GM23248 (cell line): Measurements from ENCODE around the gene UBALD1. TPM values are rescaled to one million over a fixed set of nuclear protein-coding genes. Genes with fewer than 3 reads are reported as not detected.

Experiments used
- DNase-seq: peaks from one replicate; pipeline ENCODE4 v3.0.0-alpha.2; 2015
- H2AFZ ChIP-seq: fragments of 200-600 bp; sonication (generic); 2 replicates; pipeline ENCODE4 v1.6.1; 2016; ENCODE audit warnings: antibody characterized with exemption
- H3F3A ChIP-seq: fragments of 200-600 bp; sonication (generic); 2 replicates; pipeline ENCODE4 v1.6.1; 2016; ENCODE audit warnings: mild to moderate bottlenecking, antibody characterized with exemption, mixed run types; ENCODE audit not compliant: insufficient read depth
- H3K27ac ChIP-seq: fragments of 200-600 bp; sonication (generic); 2 replicates; pipeline ENCODE4 v1.5.1; 2016; ENCODE audit warnings: mild to moderate bottlenecking
- H3K27me3 ChIP-seq: fragments of 200-600 bp; sonication (generic); replicated peaks from 2 replicates; pipeline ENCODE4 v1.6.1; 2016; ENCODE audit warnings: mild to moderate bottlenecking; ENCODE audit not compliant: insufficient read depth
- H3K36me3 ChIP-seq: fragments of 200-600 bp; sonication (generic); 2 replicates; pipeline ENCODE4 v1.6.1; 2016; ENCODE audit warnings: low read depth, mild to moderate bottlenecking
- H3K4me1 ChIP-seq: fragments of 200-600 bp; sonication (generic); 2 replicates; pipeline ENCODE4 v1.6.1; 2016; ENCODE audit warnings: mild to moderate bottlenecking; ENCODE audit not compliant: insufficient read depth
- H3K4me2 ChIP-seq: fragments of 200-600 bp; sonication (generic); one replicate; pipeline ENCODE4 v1.6.1; 2016; ENCODE audit warnings: mild to moderate bottlenecking; ENCODE audit not compliant: unreplicated experiment
- H3K4me3 ChIP-seq: fragments of 200-600 bp; sonication (generic); 2 replicates; pipeline ENCODE4 v1.5.1; 2016; ENCODE audit warnings: mild to moderate bottlenecking
- H3K79me2 ChIP-seq: fragments of 200-600 bp; sonication (generic); 2 replicates; pipeline ENCODE4 v1.6.1; 2016; ENCODE audit warnings: mild to moderate bottlenecking; ENCODE audit not compliant: insufficient read depth
- H3K9ac ChIP-seq: fragments of 200-600 bp; sonication (generic); 2 replicates; pipeline ENCODE4 v1.6.1; 2016; ENCODE audit warnings: mild to moderate bottlenecking
- H3K9me2 ChIP-seq: fragments of 200-600 bp; sonication (generic); 2 replicates; pipeline ENCODE4 v1.6.1; 2016; ENCODE audit warnings: mixed run types, mild to moderate bottlenecking, moderate library complexity; ENCODE audit not compliant: insufficient read depth
- H3K9me3 ChIP-seq: fragments of 200-600 bp; sonication (generic); one replicate; pipeline ENCODE4 v1.6.1; 2017; ENCODE audit warnings: low read depth
- H4K20me1 ChIP-seq: fragments of 200-600 bp; sonication (generic); 2 replicates; pipeline ENCODE4 v1.6.0; 2016; ENCODE audit not compliant: insufficient read depth
- EZH2 ChIP-seq: fragments of 200-600 bp; sonication (generic); IDR thresholded peaks from 2 replicates; pipeline ENCODE4 v1.6.1; 2018; ENCODE audit warnings: antibody characterized with exemption, mild to moderate bottlenecking; ENCODE audit not compliant: insufficient read depth, poor library complexity, severe bottlenecking
- EZH2phosphoT487 ChIP-seq: fragments of 200-600 bp; sonication (generic); IDR thresholded peaks from 2 replicates; pipeline ENCODE4 v1.6.1; 2018; ENCODE audit warnings: antibody characterized with exemption, moderate library complexity, mild to moderate bottlenecking, low read depth; ENCODE audit not compliant: insufficient read depth
- WGBS, 2 experiments: methylation state at CpG; one replicate each; pipeline ENCODE4 v1.1.6; 2015 to 2017; ENCODE audit warnings: low lambda C conversion rate in 2 of 2, low coverage in 1 of 2; ENCODE audit errors: missing lambda C conversion rate in 2 of 2; 5-methylcytosine and 5-hydroxymethylcytosine counted together
- in situ Hi-C: fragments of 300-500 bp; cut with MboI; formaldehyde crosslinking; loops from 2 replicates; pipeline ENCODE4 v1.15.0; 2020
- polyA plus RNA-seq: library from polyadenylated mRNA; unstranded; fragments of >200 nt; fragmentation: Nextera tagmentation; extraction: Ambion mirVana; gene quantifications from 2 replicates; pipeline ENCODE4 v1.2.1, GENCODE V29; 2016
- total RNA-seq: library from RNA; depleted of rRNA; stranded (reverse); fragments of >200 nt; shearing (Covaris generic); gene quantifications from 2 replicates; pipeline ENCODE4 v1.2.3, GENCODE V29; 2014

Gene UBALD1
- total and polyA plus RNA-seq, 2 experiments from 2014 or later, result 10.3 to 17.4 TPM

GRCh38 chr16:4599037-4599436 lies 15.7 kb downstream of the UBALD1 start:
- Histone ChIP-seq H4K20me1 (no peaks in the 10 kb centered on the region), H3K4me2 (no peak overlapping the region), H3K4me1 (no peaks in the 10 kb centered on the region), H3K36me3 (no peaks in the 10 kb centered on the region), H2AFZ (no peak overlapping the region), H3K27me3 (peaks cover 11% of the 10 kb centered on the region; the same call in 1 of the 2 replicates), H3K9ac (no peak overlapping the region), H3K79me2 (no peaks in the 10 kb centered on the region), H3K9me3 (no peaks in the 10 kb centered on the region), H3K9me2 (no peaks in the 10 kb centered on the region), H3K27ac (no peak overlapping the region), H3K4me3 (no peak overlapping the region), H3F3A (no peaks in the 10 kb centered on the region)
- in situ Hi-C loops, result no loop called here
- 91 to 92% methylated on average over 8 to 10 of the region's 10 CpGs for WGBS, 2 experiments
- TF ChIP-seq EZH2 (no peak), EZH2phosphoT487 (no peak)
- no peak for DNase-seq

- H3K4me1 ChIP-seq, result no peaks in the 10 kb centered on the region
- no peaks in the 10 kb centered on the region for H3K79me2 ChIP-seq
- no peak overlapping the region for H2AFZ ChIP-seq
- no peak overlapping the region for H3K27ac ChIP-seq
- no peaks in the 10 kb centered on the region for H3F3A ChIP-seq
- no peak overlapping the region for H3K4me3 ChIP-seq
- no peak overlapping the region for H3K4me2 ChIP-seq
- no peak for DNase-seq
- H3K27me3 ChIP-seq, result peaks cover 11% of the 10 kb centered on the region; the same call in 1 of the 2 replicates
- no peaks in the 10 kb centered on the region for H4K20me1 ChIP-seq
- TF ChIP-seq EZH2 (no peak), EZH2phosphoT487 (no peak)
- no peaks in the 10 kb centered on the region for H3K9me2 ChIP-seq
- in situ Hi-C loops, result no loop called here
- H3K9ac ChIP-seq, result no peak overlapping the region
- no peaks in the 10 kb centered on the region for H3K36me3 ChIP-seq
- WGBS, 2 experiments, result 63% methylated on average over 9 of the region's 9 CpGs
- no peaks in the 10 kb centered on the region for H3K9me3 ChIP-seq
These were observed 17.5 kb downstream of the UBALD1 start for GRCh38 chr16:4597174-4597573.

DNA sequence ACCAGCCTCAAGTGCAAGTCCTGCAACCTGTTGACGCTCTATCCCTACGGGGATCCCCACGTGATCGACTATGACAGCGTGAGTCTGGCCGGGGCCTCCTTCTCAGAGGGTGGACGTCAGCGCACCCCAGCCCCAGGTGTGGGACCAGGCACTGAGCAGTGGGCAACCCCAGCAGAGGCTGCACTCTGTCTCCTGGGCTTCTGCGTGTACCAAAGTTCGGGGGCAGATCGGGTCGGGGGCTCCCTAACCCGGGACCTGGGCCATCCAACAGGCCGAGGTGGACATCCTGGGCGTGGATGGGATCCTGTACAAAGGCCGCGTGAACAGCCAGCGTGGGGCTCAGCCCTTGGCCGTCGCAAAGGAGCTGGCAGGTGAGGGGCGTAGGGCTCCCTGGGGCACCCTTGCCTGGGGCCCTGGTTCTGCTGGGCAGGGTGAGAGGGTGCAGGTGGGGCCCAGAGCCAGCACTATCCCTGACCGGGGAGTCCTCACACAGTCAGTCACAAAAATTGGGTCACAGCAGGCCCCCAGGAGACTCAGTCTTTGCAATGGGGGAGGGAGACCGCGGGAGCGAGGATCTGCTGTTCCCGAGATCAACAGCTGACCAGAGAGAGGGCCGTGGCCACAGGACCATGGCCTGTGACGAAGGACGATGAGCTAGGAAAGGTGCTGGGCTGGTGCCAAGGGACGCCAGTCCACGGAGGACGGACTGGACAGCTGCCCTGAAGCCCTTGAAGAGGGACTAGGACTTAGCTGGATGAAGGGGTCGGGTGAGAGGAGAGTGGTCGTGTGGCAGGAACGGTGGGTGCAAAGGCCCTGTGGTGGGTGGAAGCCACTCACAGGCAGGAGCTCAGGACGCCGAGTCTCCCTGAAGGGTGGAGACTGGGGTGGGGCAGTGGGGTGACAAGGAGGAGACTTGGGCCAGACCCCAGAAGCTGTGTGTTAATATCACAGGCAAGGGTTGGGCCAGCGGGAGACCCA lies 20.0 kb downstream of the UBALD1 start:
- no peaks in the 10 kb centered on the region for H3K79me2 ChIP-seq
- H3K4me2 ChIP-seq, result no peak overlapping the region
- H3K9me2 ChIP-seq, result no peaks in the 10 kb centered on the region
- in situ Hi-C loops, result no loop called here
- H3K9me3 ChIP-seq, result no peaks in the 10 kb centered on the region
- H3K27me3 ChIP-seq, result 0 out of 2 replicates have a peak, but pooled peaks cover 11% of the 10 kb centered on the region
- no peak overlapping the region for H3K27ac ChIP-seq
- no peak overlapping the region for H3K4me3 ChIP-seq
- H3F3A ChIP-seq, result no peaks in the 10 kb centered on the region
- H3K9ac ChIP-seq, result no peak overlapping the region
- DNase-seq, result no peak
- 74 to 76% methylated on average over 37 to 38 of the region's 38 CpGs for WGBS, 2 experiments
- no peaks in the 10 kb centered on the region for H3K36me3 ChIP-seq
- H4K20me1 ChIP-seq, result no peaks in the 10 kb centered on the region
- no peaks in the 10 kb centered on the region for H3K4me1 ChIP-seq
- no peak overlapping the region for H2AFZ ChIP-seq
- TF ChIP-seq EZH2phosphoT487 (no peak), EZH2 (no peak)

DNA sequence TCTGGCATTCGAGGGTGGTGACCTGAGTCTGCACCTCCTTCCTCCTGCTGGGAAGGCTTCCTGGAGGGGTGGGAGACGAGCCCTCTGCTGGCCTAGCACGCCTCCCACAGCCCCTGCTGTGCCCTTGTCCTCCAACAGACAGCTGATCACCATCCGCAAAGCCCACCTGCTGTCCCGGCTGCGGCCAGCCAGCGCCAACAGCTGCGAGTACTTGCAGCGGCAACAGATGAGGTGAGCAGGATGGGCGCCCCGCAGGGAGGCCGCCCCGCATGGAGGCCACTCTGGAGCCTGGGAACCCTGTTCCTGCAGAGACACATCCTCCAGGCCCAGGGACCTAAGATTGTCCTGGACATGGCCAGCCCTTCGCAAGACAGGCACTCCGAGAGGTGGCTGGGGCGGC lies 21.6 kb downstream of the UBALD1 start:
- no peak overlapping the region for H3K27ac ChIP-seq
- no peak overlapping the region for H3K4me3 ChIP-seq
- no peak overlapping the region for H3K4me2 ChIP-seq
- H3K27me3 ChIP-seq, result 0 out of 2 replicates have a peak, but pooled peaks cover 5% of the 10 kb centered on the region
- no peaks in the 10 kb centered on the region for H3F3A ChIP-seq
- no peaks in the 10 kb centered on the region for H3K4me1 ChIP-seq
- no peak for DNase-seq
- no peak overlapping the region for H2AFZ ChIP-seq
- H3K36me3 ChIP-seq, result no peaks in the 10 kb centered on the region
- H4K20me1 ChIP-seq, result no peaks in the 10 kb centered on the region
- H3K9me2 ChIP-seq, result no peaks in the 10 kb centered on the region
- in situ Hi-C loops, result no loop called here
- WGBS, 2 experiments, result 57 to 58% methylated on average over 16 of the region's 16 CpGs
- TF ChIP-seq EZH2, result no peak
- TF ChIP-seq EZH2phosphoT487, result no peak
- no peak overlapping the region for H3K9ac ChIP-seq
- H3K9me3 ChIP-seq, result no peaks in the 10 kb centered on the region
- no peaks in the 10 kb centered on the region for H3K79me2 ChIP-seq
